DOHH2 (cell line): ENCODE data around the gene BBS7.

Source experiments
- H3F3A ChIP-seq: fragments of 200-600 bp; sonication (generic), shearing (Covaris generic); 2 replicates; pipeline ENCODE4 v1.6.0; 2016; ENCODE audit warnings: antibody characterized with exemption, mild to moderate bottlenecking; ENCODE audit not compliant: control insufficient read depth, insufficient read depth
- H3K27ac ChIP-seq: fragments of 200-600 bp; sonication (generic); 2 replicates; pipeline ENCODE4 v1.5.1; 2014; ENCODE audit warnings: low read depth, mild to moderate bottlenecking, low read length, moderate library complexity
- H3K27me3 ChIP-seq: fragments of 200-600 bp; sonication (generic); 2 replicates; pipeline ENCODE4 v1.6.1; 2014; ENCODE audit warnings: mild to moderate bottlenecking, low read length, mixed read lengths; ENCODE audit not compliant: control insufficient read depth
- H3K36me3 ChIP-seq: fragments of 200-600 bp; sonication (generic); 2 replicates; pipeline ENCODE4 v1.6.1; 2014; ENCODE audit warnings: mild to moderate bottlenecking, low read length, moderate library complexity, mixed read lengths; ENCODE audit not compliant: control insufficient read depth
- H3K4me1 ChIP-seq: fragments of 200-600 bp; sonication (generic); 2 replicates; pipeline ENCODE4 v1.6.1; 2014; ENCODE audit warnings: mild to moderate bottlenecking, low read length, mixed read lengths; ENCODE audit not compliant: control insufficient read depth
- H3K4me2 ChIP-seq: fragments of 200-600 bp; sonication (generic); 2 replicates; pipeline ENCODE4 v1.6.0; 2014; ENCODE audit warnings: mild to moderate bottlenecking, low read length, moderate library complexity
- H3K4me3 ChIP-seq: fragments of 200-600 bp; sonication (generic); 2 replicates; pipeline ENCODE4 v1.5.1; 2014; ENCODE audit warnings: mild to moderate bottlenecking, low read length, mixed read lengths
- H3K79me2 ChIP-seq: fragments of 200-600 bp; sonication (generic); 2 replicates; pipeline ENCODE4 v1.6.1; 2014; ENCODE audit warnings: mild to moderate bottlenecking, low read length, mixed read lengths; ENCODE audit not compliant: control insufficient read depth
- H3K9me2 ChIP-seq: fragments of 200-600 bp; sonication (generic); replicated peaks from 2 replicates; pipeline ENCODE4 v1.6.1; 2014; ENCODE audit warnings: mild to moderate bottlenecking, low read length, mixed read lengths; ENCODE audit not compliant: control insufficient read depth
- H3K9me3 ChIP-seq: fragments of 200-600 bp; sonication (generic); 2 replicates; pipeline ENCODE4 v1.6.1; 2014; ENCODE audit warnings: antibody characterized with exemption, low read length, mixed read lengths; ENCODE audit not compliant: control insufficient read depth, insufficient read depth
- H4K20me1 ChIP-seq: fragments of 200-600 bp; sonication (generic); 2 replicates; pipeline ENCODE4 v1.6.0; 2014; ENCODE audit warnings: low read depth, mild to moderate bottlenecking, antibody characterized with exemption, low read length, moderate library complexity; ENCODE audit not compliant: control insufficient read depth, insufficient read depth
- CTCF ChIP-seq: fragments of 200-600 bp; sonication (generic); IDR thresholded peaks from one replicate; pipeline ENCODE4 v1.5.1; 2014; ENCODE audit warnings: antibody characterized with exemption, mild to moderate bottlenecking, low read depth, low read length; ENCODE audit not compliant: poor library complexity, severe bottlenecking
- EZH2phosphoT487 ChIP-seq: fragments of 200-600 bp; sonication (generic); IDR thresholded peaks from 2 replicates; pipeline ENCODE4 v1.6.1; 2017; ENCODE audit warnings: borderline replicate concordance, mild to moderate bottlenecking, antibody characterized with exemption, low read length, moderate library complexity, mixed read lengths

BBS7 gene

GRCh38 chr4:121784975-121785374, 85.3 kb downstream of the BBS7 start:
- Histone ChIP-seq H3K4me1 (no peaks in the 10 kb centered on the region), H3K4me2 (no peak overlapping the region), H3F3A (no peaks in the 10 kb centered on the region), H3K27me3 (peaks cover 5% of the 10 kb centered on the region), H3K27ac (no peak overlapping the region), H3K36me3 (no peaks in the 10 kb centered on the region), H3K9me2 (no peaks in the 10 kb centered on the region), H3K79me2 (no peaks in the 10 kb centered on the region), H3K4me3 (no peak overlapping the region), H4K20me1 (no peaks in the 10 kb centered on the region), H3K9me3 (no peaks in the 10 kb centered on the region)
- no peak for TF ChIP-seq CTCF
- TF ChIP-seq EZH2phosphoT487 = no peak

- H3F3A ChIP-seq = no peaks in the 10 kb centered on the region
- H3K4me3 ChIP-seq = no peak overlapping the region
- H3K79me2 ChIP-seq = no peaks in the 10 kb centered on the region
- no peaks in the 10 kb centered on the region for H3K36me3 ChIP-seq
- TF ChIP-seq EZH2phosphoT487 (no peak), CTCF (no peak)
- no peaks in the 10 kb centered on the region for H3K4me1 ChIP-seq
- no peaks in the 10 kb centered on the region for H4K20me1 ChIP-seq
- no peak overlapping the region for H3K27ac ChIP-seq
- H3K9me3 ChIP-seq = no peaks in the 10 kb centered on the region
- no peak overlapping the region for H3K4me2 ChIP-seq
- H3K27me3 ChIP-seq = peaks cover 5% of the 10 kb centered on the region; the same call in 1 of the 2 replicates
- no peaks in the 10 kb centered on the region for H3K9me2 ChIP-seq
These were observed 85.9 kb downstream of the BBS7 start for GRCh38 chr4:121784401-121784800.

GRCh38 chr4:121783210-121783609, 87.1 kb downstream of the BBS7 start:
- H3K4me1 ChIP-seq = peaks cover 1% of the 10 kb centered on the region
- no peak overlapping the region for H3K27ac ChIP-seq
- no peaks in the 10 kb centered on the region for H3K36me3 ChIP-seq
- TF ChIP-seq CTCF (no peak), EZH2phosphoT487 (no peak)
- no peaks in the 10 kb centered on the region for H3K79me2 ChIP-seq
- no peak overlapping the region for H3K4me2 ChIP-seq
- no peaks in the 10 kb centered on the region for H3K9me2 ChIP-seq
- H3F3A ChIP-seq = no peaks in the 10 kb centered on the region
- no peaks in the 10 kb centered on the region for H3K9me3 ChIP-seq
- no peak overlapping the region for H3K4me3 ChIP-seq
- peaks cover 5% of the 10 kb centered on the region; the same call in 1 of the 2 replicates for H3K27me3 ChIP-seq
- H4K20me1 ChIP-seq = no peaks in the 10 kb centered on the region
